ENCODE data around the gene LRRC56. TPM values are rescaled to one million over a fixed set of nuclear protein-coding genes. Genes with fewer than 3 reads are reported as not detected.

LRRC56 gene
- total and polyA plus RNA-seq, 2 of the 13 experiments (the other 11 are each of a cell fraction or from before 2014, with no cell fraction given), result 0.11 to 0.29 TPM

- TF ChIP-seq ZBTB37 (CRISPR knock-in tag; IDR thresholded peaks at IDR 0.05) (no peak), PBX2 (CRISPR knock-in tag; IDR thresholded peaks at IDR 0.05) (no peak; the same call in 1 of the 2 replicates), POLR2A (IDR thresholded peaks at IDR 0.05; ENCODE audit: insufficient read depth in 1 of 2, low read depth in 2 of 2, low read length in 2 of 2) (peak; percentile 72 to 80), MYC (CRISPR knock-in tag; IDR thresholded peaks at IDR 0.05; ENCODE audit: borderline replicate concordance) (no peak), NR2F2 (IDR thresholded peaks at IDR 0.05; ENCODE audit: borderline replicate concordance, low read depth) (no peak), ZNF558 (CRISPR knock-in tag; IDR thresholded peaks at IDR 0.05; ENCODE audit: borderline replicate concordance) (peak; percentile 70), ZNF280B (CRISPR knock-in tag; IDR thresholded peaks at IDR 0.05; ENCODE audit: borderline replicate concordance) (no peak), SP2 (CRISPR knock-in tag; IDR thresholded peaks at IDR 0.05) (no peak), CREM (IDR thresholded peaks at IDR 0.05) (no peak), CREM (CRISPR knock-in tag; IDR thresholded peaks at IDR 0.05) (no peak), MNT (IDR thresholded peaks at IDR 0.05) (no peak)
These were observed 30.2 kb upstream of the LRRC56 start, which contains the start of gene RNH1 (continued) for GRCh38 chr11:506995-507726.
